Esophagus muscularis mucosa (tissue), 4 donors: ENCODE data around the gene IRF9. TPM values are rescaled to one million over a fixed set of nuclear protein-coding genes. Genes with fewer than 3 reads are reported as not detected.
"Not testable (repeated sequence)": the region's sequence is repeated elsewhere in the genome, so short reads cannot be mapped to it uniquely, and the experiment has no call there.

Experiments used
- DNase-seq: peaks from one replicate; pipeline ENCODE4 v3.0.0-alpha.2; 2017; ENCODE audit errors: extremely low spot score
- H3K27ac ChIP-seq, 4 donors: fragments of 200-600 bp; sonication (generic); replicated peaks in 1 of 4; 1 replicate in 3 of 4; 2 replicates in 1 of 4; pipeline ENCODE4 v1.5.1; 2016 to 2019; ENCODE audit warnings: mild to moderate bottlenecking in 1 of 4
- H3K27me3 ChIP-seq, 4 donors: fragments of 200-600 bp; sonication (generic); one replicate each; pipeline versions ENCODE4 v1.5.1 to v1.6.0; 2016 to 2019
- H3K36me3 ChIP-seq, 4 donors: fragments of 200-600 bp; sonication (generic); one replicate each; pipeline ENCODE4 v1.5.1; 2016 to 2019
- H3K4me1 ChIP-seq, 4 donors: fragments of 200-600 bp; sonication (generic); one replicate each; pipeline ENCODE4 v1.5.1; 2016 to 2019
- H3K4me3 ChIP-seq, 4 donors: fragments of 200-600 bp; sonication (generic); 1 replicate in 2 of 4; 2 replicates in 2 of 4; pipeline ENCODE4 v1.5.1; 2016 to 2019; ENCODE audit warnings: mild to moderate bottlenecking in 4 of 4, moderate library complexity in 1 of 4
- H3K9me3 ChIP-seq, 4 donors: fragments of 200-600 bp; sonication (generic); 1 replicate in 3 of 4; 2 replicates in 1 of 4; pipeline ENCODE4 v1.5.1; 2016 to 2019
- CTCF ChIP-seq, 3 experiments: fragments of 200-600 bp in 2 of 3; fragments of 450-650 bp in 1 of 3; sonication (generic) in 2 of 3; IDR thresholded peaks; one replicate each; pipeline ENCODE4 v1.5.1; 2017 to 2019; ENCODE audit warnings: antibody characterized with exemption in 3 of 3, mild to moderate bottlenecking in 2 of 3, moderate library complexity in 1 of 3
- EP300 ChIP-seq: sonication (generic); formaldehyde crosslinking; IDR thresholded peaks from one replicate; pipeline ENCODE4 v1.6.1; 2017; ENCODE audit warnings: antibody characterized with exemption
- POLR2A ChIP-seq: fragments of 450-650 bp; IDR thresholded peaks from one replicate; pipeline ENCODE4 v1.6.1; 2017; ENCODE audit warnings: antibody characterized with exemption, moderate library complexity, mild to moderate bottlenecking, low read depth
- POLR2AphosphoS5 ChIP-seq, 2 donors: sonication (generic); formaldehyde crosslinking; IDR thresholded peaks; one replicate each; pipeline ENCODE4 v1.6.1; 2017; ENCODE audit warnings: antibody characterized with exemption in 2 of 2
- WGBS: methylation state at CpG from one replicate; pipeline ENCODE4 v1.1.5; 2018; 5-methylcytosine and 5-hydroxymethylcytosine counted together
- intact Hi-C: fragments of 100-400 bp; cut with DNase I; formaldehyde crosslinking; loops from one replicate; pipeline ENCODE4 v1.15.1; 2023
- total RNA-seq, 4 donors: library from RNA; depleted of rRNA; stranded (reverse); fragments of >200 nt; gene quantifications; one replicate each; pipeline versions ENCODE4 v1.1.0 to v1.2.1, GENCODE V29; 2016

Gene IRF9
- total RNA-seq, 4 donors from 2014 or later: 39.5 to 78.3 (median 63.2) TPM

- no peak for DNase-seq
- WGBS: 80% methylated on average over 7 of the region's 7 CpGs
- Histone ChIP-seq H3K4me3 (no peak overlapping the region), H3K9me3 (no peaks in the 10 kb centered on the region), H3K27ac (no peak overlapping the region), H3K36me3 (peaks cover 0 to 39% (median 13%) of the 10 kb centered on the region in 4 donors), H3K27me3 (no peaks in the 10 kb centered on the region), H3K4me1 (peaks cover 31 to 43% (median 37%) of the 10 kb centered on the region in 4 donors)
- intact Hi-C loops: no loop called here
- TF ChIP-seq CTCF (IDR thresholded peaks at IDR 0.05) (no peak), POLR2A (no peak), POLR2AphosphoS5 (IDR thresholded peaks at IDR 0.05) (no peak), EP300 (no peak)
Measured at GRCh38 chr14:24198814-24199524, 37.9 kb downstream of the IRF9 start.

- H3K27me3 ChIP-seq, H3K9me3 ChIP-seq, H3K27ac ChIP-seq, DNase-seq, H3K4me3 ChIP-seq, intact Hi-C loops: not testable (repeated sequence)
- H3K4me1 ChIP-seq: peaks cover 7 to 15% (median 12%) of the 10 kb centered on the region in 4 donors
- H3K36me3 ChIP-seq: peaks cover 6 to 72% (median 33%) of the 10 kb centered on the region in 4 donors
- 90% methylated on average over 8 of the region's 8 CpGs for WGBS
Measured at GRCh38 chr14:24202538-24202937, 41.5 kb downstream of the IRF9 start.

GRCh38 chr14:24203249-24203886 is 42.3 kb downstream of the IRF9 start:
- WGBS: 95% methylated on average over 16 of the region's 16 CpGs
- intact Hi-C loops, H3K9me3 ChIP-seq, H3K27me3 ChIP-seq, H3K4me1 ChIP-seq, DNase-seq, H3K27ac ChIP-seq, H3K4me3 ChIP-seq: not testable (repeated sequence)
- peaks cover 6 to 80% (median 37%) of the 10 kb centered on the region in 4 donors for H3K36me3 ChIP-seq

- Histone ChIP-seq H3K9me3 (no peaks in the 10 kb centered on the region), H3K4me3 (no peak overlapping the region), H3K27me3 (no peaks in the 10 kb centered on the region), H3K36me3 (peaks cover 10 to 91% (median 48%) of the 10 kb centered on the region in 4 donors), H3K27ac (no peak overlapping the region), H3K4me1 (no peaks in the 10 kb centered on the region)
- TF ChIP-seq EP300: no peak
- TF ChIP-seq CTCF (IDR thresholded peaks at IDR 0.05): no peak
- no peak for TF ChIP-seq POLR2A
- no peak for TF ChIP-seq POLR2AphosphoS5 (IDR thresholded peaks at IDR 0.05)
- 92% methylated on average over 7 of the region's 7 CpGs for WGBS
- DNase-seq: no peak
- intact Hi-C loops: no loop called here
Measured at GRCh38 chr14:24204163-24205146, 43.4 kb downstream of the IRF9 start.

GRCh38 chr14:24206260-24207103 is 45.4 kb downstream of the IRF9 start:
- DNase-seq: no peak
- TF ChIP-seq CTCF (IDR thresholded peaks at IDR 0.05): no peak
- no peak for TF ChIP-seq EP300
- no peak for TF ChIP-seq POLR2AphosphoS5 (IDR thresholded peaks at IDR 0.05)
- no peak for TF ChIP-seq POLR2A
- Histone ChIP-seq H3K4me3 (no peak overlapping the region), H3K27ac (no peak overlapping the region), H3K27me3 (no peaks in the 10 kb centered on the region), H3K4me1 (peaks cover 0 to 16% (median 4%) of the 10 kb centered on the region in 4 donors), H3K9me3 (no peaks in the 10 kb centered on the region), H3K36me3 (peaks cover 17 to 95% (median 60%) of the 10 kb centered on the region in 4 donors)
- intact Hi-C loops: no loop called here
- WGBS: 98% methylated on average over 9 of the region's 11 CpGs
